ENCODE measurements around the gene TBX2.

DNA sequence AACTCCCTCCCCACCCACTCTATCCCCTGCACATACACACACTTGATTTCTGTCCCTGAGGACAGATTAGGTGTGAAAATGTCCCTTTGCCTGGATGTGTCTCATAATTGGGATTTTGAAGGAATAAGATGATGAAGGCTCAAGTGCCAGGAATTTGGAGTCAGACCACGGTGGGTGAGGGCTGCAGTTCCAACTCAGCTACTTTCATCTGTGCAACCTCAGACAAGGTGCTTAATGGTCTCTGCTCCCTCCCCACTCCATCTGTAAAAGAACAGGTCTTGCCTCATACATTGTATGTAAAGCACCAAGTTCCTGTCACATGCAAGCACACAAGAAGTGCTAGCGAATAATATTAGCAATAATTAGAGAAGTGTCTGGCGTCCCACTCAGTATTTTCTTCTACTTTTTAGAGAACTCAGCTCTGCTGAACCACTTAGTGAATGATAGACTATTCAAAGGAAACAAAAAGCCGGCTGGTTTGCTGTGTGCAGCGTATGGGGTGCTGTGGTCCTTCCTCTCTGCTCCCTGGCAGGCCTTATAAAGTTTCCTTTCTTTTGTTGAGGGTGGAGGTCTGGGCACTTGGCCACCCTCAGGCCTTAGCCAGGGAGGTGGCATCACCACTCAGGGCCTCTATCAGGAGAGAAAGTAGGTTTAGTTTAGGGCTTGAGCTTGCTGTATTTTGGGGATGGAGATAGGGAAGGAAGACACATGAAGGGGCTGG, 58.9 kb downstream of the TBX2 start:
- TF ChIP-seq, protein P1, sequence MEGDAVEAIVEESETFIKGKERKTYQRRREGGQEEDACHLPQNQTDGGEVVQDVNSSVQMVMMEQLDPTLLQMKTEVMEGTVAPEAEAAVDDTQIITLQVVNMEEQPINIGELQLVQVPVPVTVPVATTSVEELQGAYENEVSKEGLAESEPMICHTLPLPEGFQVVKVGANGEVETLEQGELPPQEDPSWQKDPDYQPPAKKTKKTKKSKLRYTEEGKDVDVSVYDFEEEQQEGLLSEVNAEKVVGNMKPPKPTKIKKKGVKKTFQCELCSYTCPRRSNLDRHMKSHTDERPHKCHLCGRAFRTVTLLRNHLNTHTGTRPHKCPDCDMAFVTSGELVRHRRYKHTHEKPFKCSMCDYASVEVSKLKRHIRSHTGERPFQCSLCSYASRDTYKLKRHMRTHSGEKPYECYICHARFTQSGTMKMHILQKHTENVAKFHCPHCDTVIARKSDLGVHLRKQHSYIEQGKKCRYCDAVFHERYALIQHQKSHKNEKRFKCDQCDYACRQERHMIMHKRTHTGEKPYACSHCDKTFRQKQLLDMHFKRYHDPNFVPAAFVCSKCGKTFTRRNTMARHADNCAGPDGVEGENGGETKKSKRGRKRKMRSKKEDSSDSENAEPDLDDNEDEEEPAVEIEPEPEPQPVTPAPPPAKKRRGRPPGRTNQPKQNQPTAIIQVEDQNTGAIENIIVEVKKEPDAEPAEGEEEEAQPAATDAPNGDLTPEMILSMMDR (IDR thresholded peaks at IDR 0.05): no peak
- TF ChIP-seq EP300 (IDR thresholded peaks at IDR 0.05) (no peak), POLR2AphosphoS5 (IDR thresholded peaks at IDR 0.05) (no peak), POLR2A (IDR thresholded peaks at IDR 0.05) (no peak)

Measured in sigmoid colon (tissue), 4 donors.